ENCODE measurements around the gene CCNB1IP1.
"Not testable (repeated sequence)": the region's sequence is repeated elsewhere in the genome, so short reads cannot be mapped to it uniquely, and the experiment has no call there.

CCNB1IP1 gene

DNA sequence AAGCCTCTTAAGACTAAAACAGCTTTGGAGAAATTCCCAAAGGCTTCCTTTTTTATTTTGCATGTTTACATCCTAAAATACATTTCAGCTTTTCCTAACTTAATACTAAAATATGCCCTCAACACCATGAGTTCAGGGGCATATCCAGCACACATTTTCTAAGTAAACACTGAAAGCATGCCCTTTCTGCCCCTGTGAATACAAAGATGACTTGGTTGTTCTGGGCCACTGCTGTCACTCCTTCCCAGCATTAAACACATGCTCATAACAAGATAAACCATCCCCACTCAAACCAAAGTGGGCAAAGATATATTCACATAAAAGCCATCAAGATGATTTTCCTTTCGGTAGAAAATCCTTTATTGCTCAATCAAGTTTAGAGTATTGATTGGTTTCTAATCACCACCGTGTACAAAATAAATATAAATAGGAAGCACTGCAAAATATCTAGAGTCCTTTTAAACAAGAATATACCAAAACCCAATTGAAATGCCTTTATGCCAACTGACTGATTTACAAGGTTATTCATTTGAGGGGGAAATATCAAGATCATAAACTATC is 1.9 kb downstream of the CCNB1IP1 start:
- no peak for DNase-seq

DNA sequence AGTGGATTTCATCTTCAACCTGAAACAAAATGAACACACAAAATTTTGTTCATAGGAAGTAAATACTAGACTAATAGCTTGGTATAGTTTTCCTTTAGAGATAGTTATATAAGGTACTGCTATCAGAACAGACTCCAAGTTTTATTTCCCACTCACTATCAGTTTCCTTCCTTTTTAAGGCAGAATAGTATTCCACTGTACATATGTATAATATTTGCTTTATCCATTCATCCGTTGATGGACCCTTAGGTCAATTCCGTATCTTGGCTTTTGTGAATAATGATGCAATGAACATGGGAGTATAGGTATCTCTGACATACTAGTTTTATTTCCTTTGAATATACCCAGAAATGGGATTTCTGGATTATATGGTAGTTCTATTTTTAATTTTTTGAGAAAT is 3.7 kb downstream of the CCNB1IP1 start:
- no peak for DNase-seq

DNA sequence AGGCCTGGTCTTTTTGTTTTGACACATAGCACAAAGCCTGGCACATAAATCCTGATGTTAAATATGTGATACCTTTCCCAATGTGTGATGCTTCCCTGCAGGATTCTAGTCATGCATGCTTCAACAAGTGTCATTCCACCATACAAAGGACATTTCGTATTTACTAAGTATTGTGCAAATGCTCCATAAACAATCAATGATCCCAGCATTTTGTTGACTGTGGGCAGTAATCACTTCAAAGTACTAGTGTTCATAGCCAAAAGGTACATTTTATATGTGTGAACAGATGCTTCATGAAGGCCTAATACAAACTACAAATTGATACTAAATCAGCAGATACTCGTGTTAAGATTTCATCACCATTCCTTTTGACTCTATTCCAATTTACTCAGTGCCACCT is 4.4 kb downstream of the CCNB1IP1 start:
- DNase-seq = no peak

DNA sequence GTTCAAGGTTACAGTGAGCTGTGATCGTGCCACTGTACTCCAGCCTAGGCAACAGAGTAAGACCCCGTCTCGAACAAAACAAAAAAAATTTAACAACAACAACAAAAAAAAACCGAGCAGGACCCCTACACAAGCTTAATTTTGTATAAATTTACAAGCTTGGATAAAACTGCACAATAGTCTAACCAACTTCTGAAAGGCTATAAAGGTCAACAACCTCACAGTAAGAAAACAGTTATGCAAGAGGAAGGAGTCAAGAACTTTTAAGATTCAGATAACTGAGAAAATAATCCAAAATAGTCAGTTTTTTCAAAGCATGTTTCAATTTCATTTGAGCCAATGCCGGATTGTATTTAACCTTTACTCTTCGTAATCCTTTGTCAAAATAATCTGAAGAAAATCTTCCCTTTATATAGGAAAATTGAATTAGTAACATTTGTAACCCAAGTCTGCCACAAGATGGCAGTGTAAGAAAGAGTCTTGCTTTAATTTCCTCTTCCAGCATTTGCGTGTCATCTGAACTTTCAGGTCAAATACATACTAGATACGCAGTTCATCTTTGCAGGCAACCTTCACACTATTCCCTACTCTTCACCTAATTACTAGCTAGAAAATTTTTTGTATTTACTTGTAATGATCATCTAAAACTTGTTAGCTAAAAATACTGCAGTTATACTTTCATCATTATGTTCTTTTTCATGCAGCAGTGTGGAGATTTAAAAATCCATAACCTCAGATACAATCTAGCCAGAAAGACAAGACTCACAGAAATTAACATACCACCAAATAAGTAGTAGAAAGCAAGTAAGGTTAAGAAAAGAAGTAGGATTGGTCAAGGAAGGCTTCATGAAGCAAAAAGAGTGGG is 5.8 kb downstream of the CCNB1IP1 start:
- DNase-seq = peak; percentile 22

DNA sequence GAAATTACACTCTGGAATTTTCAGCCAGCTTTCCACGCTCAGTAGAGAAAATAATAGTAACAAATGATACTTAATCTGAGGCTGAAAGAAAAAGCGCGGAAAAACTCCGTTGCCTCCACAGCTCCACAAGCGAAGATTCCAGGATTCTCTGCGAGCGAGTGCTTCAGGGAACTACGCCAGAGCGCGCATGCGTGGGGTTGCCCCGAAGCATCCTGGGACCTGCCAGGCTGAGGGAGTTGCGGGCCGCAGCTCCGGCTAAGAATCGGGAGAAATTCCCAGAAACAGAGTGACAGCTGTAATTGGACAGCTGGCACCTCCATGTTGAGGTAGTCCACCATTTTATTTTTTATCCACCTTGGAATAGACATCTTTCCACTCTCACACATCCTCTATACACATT is 15.4 kb downstream of the CCNB1IP1 start:
- DNase-seq = no peak

DNA sequence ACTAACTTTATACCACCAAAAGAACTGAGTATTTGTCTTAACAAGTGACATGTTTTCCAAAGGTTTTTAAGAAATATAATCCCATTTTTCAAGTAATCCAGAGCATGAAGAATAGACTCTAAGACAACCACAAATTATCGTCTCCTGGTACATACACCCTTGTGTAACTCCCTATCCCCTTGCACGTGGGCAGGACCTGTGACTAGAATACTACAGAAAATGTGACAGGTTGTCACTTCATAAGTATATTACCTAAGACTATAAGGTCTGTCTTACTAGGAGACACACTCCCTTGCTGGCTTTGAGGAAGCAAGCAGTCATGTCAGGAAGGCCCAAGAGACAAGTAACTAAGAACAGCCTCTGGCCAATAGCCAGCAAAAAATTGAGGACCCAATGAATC is 19.1 kb downstream of the CCNB1IP1 start:
- no peak for DNase-seq

DNA sequence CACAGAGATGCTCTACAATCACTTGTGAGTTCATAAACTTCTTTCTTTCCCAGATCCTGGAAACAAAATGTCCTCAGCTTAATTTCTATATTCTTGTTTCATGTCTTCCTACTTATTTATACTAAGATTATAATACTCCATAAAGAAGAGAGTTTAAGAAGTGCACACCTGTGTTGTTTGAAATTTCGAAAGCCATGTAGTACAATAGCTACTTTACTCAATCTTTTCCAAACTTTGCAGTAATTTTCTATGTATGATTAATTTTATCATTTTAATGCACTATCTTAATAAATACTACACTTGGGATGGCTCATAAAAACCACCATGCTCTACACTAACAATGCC is 27.0 kb downstream of the CCNB1IP1 start:
- no peak for DNase-seq

DNA sequence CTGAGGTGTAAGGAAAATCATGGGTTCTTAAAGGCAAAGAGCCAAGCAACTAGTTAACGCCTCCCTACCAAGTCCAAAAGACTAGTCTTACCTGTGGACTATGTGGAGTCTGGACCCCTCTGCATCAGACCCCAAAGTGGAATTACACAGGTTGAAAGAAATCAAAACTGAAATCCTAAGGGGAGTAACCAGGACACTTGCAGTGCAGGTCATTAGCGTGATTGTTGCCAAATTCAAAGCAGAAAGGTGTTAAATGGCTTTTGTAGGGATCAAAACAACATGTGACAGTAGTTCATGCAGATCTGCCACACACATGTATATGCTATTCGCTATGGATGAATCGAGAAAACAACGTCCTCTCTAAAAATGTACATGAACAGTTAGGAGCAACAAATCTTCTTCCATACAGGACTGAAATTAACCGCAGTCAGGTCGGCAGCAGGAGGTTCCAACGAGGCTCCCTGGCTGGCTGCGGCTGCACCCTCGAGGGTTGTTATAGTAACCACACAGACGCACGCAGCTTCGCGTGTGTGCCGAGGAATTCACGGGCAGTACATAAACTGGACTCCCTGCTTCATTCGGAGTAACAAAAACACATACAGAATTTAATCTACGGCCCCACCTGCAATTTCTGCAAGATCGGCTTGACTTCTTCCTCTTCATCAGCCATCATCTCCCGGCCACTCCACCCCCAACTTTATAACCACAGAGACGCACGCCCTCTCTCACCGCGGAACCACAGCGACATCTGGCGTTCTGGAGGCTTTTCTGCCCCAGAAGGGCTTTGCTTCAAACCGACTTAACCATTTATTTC is 27.6 kb downstream of the CCNB1IP1 start, which contains the start of gene TTC5:
Gene TTC5, minus strand, starts transcription at position 687 of the 814 bp plus-strand sequence. Its CDS starts 14 bp downstream, at position 673.
- peak; percentile 48 for DNase-seq

DNA sequence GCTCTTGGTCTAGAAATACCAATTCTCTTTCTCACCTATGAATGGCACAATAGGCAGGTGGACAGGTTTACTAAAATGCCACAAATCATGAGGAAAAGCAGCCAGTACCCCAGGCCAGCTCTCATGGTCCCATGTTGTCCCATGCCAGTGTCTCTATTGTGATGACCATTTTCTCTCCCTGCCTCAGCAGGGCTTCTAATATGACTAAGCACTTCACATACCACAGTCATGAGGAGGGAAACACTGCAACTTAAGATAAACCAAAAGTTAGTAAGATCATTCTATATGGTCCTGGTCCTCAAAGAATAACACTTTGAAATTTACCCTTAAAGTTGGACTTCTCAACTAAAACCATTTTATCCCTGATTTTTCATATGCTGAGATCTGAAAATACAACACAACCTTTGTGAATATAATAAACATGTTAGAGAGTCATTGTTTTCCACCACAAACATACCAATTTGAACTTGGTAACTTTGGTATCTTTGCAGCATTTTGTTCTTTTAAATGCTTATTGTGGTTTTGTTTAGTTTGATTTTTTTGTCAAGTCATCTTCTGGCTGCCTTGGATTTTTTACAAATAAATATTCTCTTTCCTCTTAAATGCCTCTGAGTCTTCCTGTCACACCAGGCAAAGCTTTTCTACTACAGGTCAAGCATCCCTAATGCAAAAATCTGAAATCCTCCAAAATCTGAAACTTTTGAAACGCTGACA is 30.9 kb downstream of the CCNB1IP1 start:
- no peak for DNase-seq

DNA sequence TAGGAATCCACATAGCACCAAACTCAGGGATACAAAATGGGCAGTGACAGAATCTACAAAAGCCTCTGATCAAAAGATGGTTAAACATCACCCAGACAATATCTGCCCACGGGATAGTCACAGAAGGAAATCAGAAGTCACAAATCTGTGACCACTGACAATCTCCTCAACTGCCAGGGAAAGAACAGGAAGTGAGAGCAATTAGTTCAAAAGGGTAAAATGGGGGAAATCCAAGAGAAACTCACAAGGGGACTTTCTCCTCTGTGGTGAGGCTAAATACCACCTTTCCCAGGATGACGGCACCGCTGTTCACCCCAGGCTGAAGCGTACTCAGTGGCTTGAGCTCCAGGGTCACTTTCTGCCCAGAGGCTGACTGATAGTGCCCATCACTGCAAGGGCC is 38.0 kb downstream of the CCNB1IP1 start:
- no peak for DNase-seq

DNA sequence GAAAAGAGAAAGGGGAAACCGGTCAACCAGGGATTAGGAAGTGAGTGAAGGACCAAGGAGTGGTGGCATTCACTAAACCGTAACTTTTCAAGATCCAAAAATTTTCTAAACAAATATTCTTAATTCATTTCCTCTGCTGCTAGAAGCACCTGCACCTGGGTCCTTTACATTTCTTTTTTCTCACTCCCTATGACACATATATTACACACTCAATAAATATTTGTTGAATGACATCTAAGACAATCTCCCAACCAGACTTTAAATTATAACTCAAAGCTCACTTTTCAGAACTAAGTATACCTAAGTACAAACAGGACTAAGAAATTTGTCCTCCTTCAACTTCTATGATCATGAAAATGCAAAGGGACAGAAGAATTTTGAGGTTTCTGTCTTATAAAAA is 38.4 kb downstream of the CCNB1IP1 start:
- DNase-seq = no peak

DNA sequence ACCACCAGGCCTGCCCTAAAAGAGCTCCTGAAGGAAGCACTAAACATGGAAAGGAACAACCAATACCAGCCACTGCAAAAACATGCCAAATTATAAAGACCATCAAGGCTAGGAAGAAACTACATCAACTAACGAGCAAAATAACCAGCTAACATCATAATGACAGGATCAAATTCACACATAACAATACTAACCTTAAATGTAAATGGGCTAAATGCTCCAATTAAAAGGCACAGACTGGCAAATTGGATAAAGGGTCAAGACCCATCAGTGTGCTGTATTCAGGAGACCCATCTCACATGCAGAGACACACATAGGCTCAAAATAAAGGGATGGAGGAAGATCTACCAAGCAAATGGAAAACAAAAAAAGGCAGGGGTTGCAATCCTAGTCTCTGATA is 51.1 kb downstream of the CCNB1IP1 start:
- not testable (repeated sequence) for DNase-seq

DNA sequence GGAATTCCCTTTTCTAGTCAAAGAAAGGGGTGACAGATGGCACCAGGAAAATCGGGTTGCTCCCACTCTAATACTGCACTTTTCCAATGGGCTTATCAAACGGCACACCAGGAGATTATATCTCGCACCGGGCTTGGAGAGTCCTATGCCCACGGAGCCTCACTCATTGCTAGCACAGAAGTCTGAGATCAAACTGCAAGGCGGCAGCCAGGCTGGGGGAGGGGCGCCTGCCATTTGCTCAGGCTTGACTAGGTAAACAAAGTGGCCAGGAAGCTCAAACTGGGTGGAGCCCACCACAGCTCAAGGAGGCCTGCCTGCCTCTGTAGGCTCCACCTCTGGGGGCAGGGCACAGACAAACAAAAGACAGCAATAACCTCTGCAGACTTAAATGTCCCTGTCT is 52.8 kb downstream of the CCNB1IP1 start:
- DNase-seq = not testable (repeated sequence)

DNA sequence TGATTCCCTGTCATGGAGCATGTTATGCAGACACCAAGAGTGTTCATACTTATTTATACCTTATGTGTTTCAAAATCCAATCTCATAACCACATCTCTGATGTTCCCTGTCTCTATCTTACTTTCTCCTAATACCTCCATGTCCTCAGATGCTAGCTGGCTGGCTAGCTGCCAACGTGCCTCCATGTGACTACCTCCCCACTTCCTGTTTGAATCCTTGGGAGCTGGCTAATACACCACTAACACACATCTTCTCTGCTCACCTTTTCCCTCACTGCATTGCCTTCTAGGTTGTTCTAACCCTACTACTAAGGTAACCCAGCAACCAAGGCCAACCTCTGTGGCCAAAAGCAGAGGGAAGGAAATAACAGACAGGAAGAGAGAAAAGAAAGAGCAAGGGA is 54.7 kb downstream of the CCNB1IP1 start:
- no peak for DNase-seq

DNA sequence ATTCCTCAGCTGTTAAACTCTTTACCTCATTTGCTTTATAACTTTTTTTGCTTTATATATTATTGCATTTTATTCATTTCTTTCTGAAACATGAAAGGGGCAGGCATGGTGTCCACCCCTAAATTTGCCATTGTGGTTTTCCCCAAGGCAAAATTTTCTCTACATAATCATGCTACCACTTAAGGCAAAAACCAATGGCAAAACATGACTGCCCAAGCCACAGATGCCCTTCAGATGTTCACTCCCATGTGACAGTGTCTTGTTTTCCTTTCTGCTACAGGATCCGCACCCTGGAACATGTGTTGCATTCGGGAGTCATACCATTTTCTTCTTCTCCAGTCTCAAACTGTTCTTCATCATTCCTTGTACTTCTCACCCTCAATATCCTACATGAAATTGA is 55.7 kb downstream of the CCNB1IP1 start:
- no peak for DNase-seq

DNA sequence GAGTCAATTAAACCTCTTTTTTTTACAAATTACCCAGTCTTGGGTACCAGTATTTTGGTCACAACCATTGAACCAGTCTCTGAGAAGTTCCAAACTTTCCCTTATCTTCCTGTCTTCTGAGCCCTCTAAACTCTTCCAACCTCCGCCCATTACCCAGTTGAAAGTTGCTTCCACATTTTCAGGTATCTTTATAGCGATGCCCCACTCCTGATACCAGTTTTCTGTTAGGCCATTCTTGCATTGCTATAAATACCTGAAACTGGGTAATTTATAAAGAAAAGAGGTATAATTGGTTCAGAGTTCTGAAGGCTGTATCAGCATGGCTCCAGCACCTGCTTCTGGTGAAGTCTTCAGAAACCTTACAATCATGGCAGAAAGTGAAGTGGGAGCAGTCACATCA is 59.0 kb downstream of the CCNB1IP1 start:
- DNase-seq = no peak

DNA sequence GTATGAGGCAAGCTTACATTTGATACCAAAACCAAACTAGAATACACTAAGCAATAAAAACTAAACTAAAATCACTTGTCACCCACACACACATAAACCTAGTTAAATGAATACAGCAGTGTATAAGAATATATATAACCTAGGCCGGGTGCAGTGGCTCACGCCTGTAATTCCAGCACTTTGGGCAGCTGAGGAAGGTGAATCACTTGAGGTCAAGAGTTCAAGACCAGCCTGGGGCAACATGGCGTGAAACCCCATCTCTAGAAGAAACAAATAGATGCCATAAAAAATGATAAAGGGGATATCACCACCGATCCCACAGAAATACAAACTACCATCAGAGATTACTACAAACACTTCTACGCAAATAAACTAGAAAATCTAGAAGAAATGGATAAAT is 68.7 kb downstream of the CCNB1IP1 start:
- not testable (repeated sequence) for DNase-seq

DNA sequence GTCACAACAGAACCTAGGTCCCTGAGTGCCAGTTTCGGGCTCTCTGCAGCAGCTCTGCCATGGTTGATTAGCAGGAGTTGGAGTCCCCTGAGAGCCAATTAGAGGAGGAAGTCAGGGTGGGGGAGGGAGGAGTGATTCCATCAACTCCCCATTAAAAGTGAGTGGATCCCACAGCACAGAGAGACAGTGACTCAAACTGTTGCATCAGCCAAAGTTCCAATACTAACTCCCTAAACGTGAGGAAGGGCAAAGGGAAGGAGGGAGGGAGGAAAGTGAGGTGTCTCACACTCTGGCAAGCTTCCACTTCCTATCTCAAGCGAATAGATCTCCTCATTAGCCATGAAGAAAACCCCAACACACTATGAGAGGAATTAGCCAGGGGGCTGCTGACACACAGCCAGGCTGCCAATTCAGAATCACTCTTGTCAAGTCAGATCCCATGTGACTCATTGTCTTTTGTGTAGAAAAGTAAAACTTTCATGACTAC is 70.4 kb downstream of the CCNB1IP1 start:
- no peak for DNase-seq

Measured in NCI-H1417 treated with DMSO at 0.1 percent for 48 hours (cell line).